ENCODE results near the gene NHP2.

DNA sequence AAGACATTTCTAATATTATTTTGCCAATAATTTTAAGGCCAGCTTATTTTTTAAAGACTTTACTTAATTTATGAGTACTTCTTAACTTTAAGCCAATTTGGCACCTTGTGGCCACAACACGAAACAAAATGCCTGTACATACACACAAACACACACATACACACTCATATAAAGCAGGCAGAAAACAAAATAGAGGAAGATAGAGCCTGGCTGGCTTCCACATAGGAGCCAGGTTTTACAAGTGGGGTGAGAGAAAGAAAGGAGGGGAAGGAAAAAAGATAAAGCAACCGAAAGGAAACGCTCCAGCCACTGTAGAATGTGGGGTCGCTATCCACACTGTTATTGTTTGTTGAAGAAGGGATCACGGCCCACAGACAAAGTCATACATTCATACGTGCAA, 23.1 kb upstream of the NHP2 start:
- TF ChIP-seq, protein P1, sequence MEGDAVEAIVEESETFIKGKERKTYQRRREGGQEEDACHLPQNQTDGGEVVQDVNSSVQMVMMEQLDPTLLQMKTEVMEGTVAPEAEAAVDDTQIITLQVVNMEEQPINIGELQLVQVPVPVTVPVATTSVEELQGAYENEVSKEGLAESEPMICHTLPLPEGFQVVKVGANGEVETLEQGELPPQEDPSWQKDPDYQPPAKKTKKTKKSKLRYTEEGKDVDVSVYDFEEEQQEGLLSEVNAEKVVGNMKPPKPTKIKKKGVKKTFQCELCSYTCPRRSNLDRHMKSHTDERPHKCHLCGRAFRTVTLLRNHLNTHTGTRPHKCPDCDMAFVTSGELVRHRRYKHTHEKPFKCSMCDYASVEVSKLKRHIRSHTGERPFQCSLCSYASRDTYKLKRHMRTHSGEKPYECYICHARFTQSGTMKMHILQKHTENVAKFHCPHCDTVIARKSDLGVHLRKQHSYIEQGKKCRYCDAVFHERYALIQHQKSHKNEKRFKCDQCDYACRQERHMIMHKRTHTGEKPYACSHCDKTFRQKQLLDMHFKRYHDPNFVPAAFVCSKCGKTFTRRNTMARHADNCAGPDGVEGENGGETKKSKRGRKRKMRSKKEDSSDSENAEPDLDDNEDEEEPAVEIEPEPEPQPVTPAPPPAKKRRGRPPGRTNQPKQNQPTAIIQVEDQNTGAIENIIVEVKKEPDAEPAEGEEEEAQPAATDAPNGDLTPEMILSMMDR (IDR thresholded peaks at IDR 0.05) = no peak
- TF ChIP-seq POLR2A (IDR thresholded peaks at IDR 0.05) = no peak

Data from right lobe of liver (tissue), 4 donors.